HG03571 (cell line): ENCODE measurements around the gene CYP19A1.
"Not testable (repeated sequence)": the region's sequence is repeated elsewhere in the genome, so short reads cannot be mapped to it uniquely, and the experiment has no call there.

Source experiments
- ATAC-seq: cut with Tn5 transposase; IDR thresholded peaks from one replicate; pipeline ENCODE4 v1.9.1; 2021; ENCODE audit not compliant: unreplicated experiment

Gene CYP19A1

GRCh38 chr15:51299187-51300015 lies 39.0 kb downstream of the CYP19A1 start:
- ATAC-seq, result no peak

GRCh38 chr15:51298620-51299019 lies 39.8 kb downstream of the CYP19A1 start:
- no peak for ATAC-seq

- ATAC-seq, result no peak
Observed at GRCh38 chr15:51290720-51291119, 47.7 kb downstream of the CYP19A1 start.

GRCh38 chr15:51289290-51289689 lies 49.1 kb downstream of the CYP19A1 start:
- ATAC-seq, result no peak

- ATAC-seq, result no peak
Observed at GRCh38 chr15:51288143-51289065, 50.0 kb downstream of the CYP19A1 start.

- ATAC-seq, result no peak
Observed at GRCh38 chr15:51286816-51287215, 51.6 kb downstream of the CYP19A1 start.

GRCh38 chr15:51285399-51285798 lies 53.0 kb downstream of the CYP19A1 start:
- no peak for ATAC-seq

- ATAC-seq, result no peak
Observed at GRCh38 chr15:51284871-51285270, 53.5 kb downstream of the CYP19A1 start.

- ATAC-seq, result no peak
Observed at GRCh38 chr15:51283026-51283425, 55.4 kb downstream of the CYP19A1 start.

- not testable (repeated sequence) for ATAC-seq
Observed at GRCh38 chr15:51282241-51282640, 56.2 kb downstream of the CYP19A1 start.

- ATAC-seq, result no peak
Observed at GRCh38 chr15:51281368-51281967, 56.9 kb downstream of the CYP19A1 start.

- ATAC-seq, result no peak
Observed at GRCh38 chr15:51280838-51281237, 57.6 kb downstream of the CYP19A1 start.

GRCh38 chr15:51279391-51279790 lies 59.0 kb downstream of the CYP19A1 start:
- ATAC-seq, result no peak

GRCh38 chr15:51277101-51277500 lies 61.3 kb downstream of the CYP19A1 start:
- no peak for ATAC-seq

GRCh38 chr15:51274956-51275355 lies 63.4 kb downstream of the CYP19A1 start:
- no peak for ATAC-seq

GRCh38 chr15:51270706-51271105 lies 67.7 kb downstream of the CYP19A1 start:
- ATAC-seq, result no peak

GRCh38 chr15:51269496-51269895 lies 68.9 kb downstream of the CYP19A1 start:
- no peak for ATAC-seq

- ATAC-seq, result no peak
Observed at GRCh38 chr15:51267703-51268083, 70.7 kb downstream of the CYP19A1 start.

- ATAC-seq, result no peak
Observed at GRCh38 chr15:51267051-51267702, 71.2 kb downstream of the CYP19A1 start.

- no peak for ATAC-seq
Observed at GRCh38 chr15:51266656-51267050, 71.7 kb downstream of the CYP19A1 start.

- ATAC-seq, result no peak
Observed at GRCh38 chr15:51265037-51265555, 73.3 kb downstream of the CYP19A1 start.
